ENCODE results near the gene LRRC36.

Gene LRRC36, protein sequence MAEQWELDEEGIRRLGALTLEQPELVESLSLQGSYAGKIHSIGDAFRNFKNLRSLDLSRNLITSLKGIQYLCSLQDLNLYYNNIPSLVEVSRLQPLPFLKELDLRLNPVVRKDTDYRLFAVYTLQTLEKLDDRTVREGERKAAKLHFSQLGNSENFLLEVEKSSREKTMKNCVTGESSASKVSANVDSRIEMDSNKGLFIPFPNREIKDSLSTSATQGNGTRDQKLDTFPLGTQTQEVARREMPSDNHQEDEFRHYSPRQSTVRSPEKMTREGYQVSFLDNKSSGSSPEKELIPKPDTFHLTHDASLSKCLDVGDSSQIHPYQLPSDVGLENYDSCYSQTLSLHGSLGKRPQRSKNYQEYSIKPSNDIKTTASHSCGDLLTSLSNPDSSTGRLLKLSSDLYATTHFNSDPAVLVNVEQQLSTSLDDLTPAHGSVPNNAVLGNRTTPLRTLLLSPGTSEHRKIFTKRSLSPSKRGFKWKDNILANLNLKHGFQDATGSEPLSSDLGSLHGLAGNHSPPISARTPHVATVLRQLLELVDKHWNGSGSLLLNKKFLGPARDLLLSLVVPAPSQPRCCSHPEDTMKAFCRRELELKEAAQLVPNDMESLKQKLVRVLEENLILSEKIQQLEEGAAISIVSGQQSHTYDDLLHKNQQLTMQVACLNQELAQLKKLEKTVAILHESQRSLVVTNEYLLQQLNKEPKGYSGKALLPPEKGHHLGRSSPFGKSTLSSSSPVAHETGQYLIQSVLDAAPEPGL

DNA sequence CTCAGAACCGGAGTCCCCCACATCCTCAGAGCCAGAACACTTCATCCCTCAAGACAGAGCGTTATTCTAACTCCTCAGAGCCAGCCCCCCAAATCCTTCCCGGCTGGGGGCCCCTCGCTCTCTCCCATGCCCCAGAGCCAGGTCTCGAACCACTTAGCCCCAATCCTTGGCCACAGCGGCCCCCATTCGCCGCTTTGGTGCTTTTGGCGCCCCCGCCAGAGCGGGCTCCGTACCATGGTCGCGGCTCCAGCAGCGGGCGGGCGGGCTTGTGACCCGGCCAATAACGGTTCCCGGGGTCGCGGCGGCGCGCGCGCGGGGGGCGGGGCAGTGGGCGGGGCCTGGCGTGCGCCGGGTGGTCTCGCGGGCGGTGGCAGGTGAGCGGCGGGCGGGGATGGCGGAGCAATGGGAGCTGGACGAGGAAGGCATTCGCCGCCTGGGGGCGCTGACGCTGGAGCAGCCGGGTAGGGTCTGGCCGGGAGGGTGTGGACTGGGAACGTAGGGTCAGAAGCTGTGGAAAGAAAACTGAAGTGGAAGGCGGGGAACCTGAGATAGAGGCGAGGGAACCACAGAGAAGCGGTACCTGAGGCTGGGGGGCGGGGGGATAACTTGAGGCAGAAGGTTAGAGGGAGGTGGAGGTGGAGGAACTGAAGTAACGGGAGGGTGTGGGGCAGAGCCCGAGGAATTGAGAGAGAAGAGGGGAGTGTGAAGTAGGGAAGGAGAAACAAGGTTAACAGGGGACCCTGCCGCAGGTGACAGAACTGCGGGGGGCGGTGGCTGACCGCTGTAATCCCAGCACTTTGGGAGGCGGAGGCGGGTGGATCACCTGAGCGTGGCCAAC, at the start of gene LRRC36, which contains the start of gene KCTD19:
TSS of gene LRRC36 (plus strand) at position 344 of the 838 bp plus-strand sequence. CDS start at position 392, 48 bp downstream.
TSS of gene KCTD19 (minus strand) at position 270 of the 838 bp plus-strand sequence. CDS start at position 236, 34 bp downstream.
- 0 out of 3 replicates have a peak, but pooled peaks have one; percentile 39 for ATAC-seq (ENCODE audit: low read depth)
- no peak for DNase-seq (ENCODE audit: low spot score)

DNA sequence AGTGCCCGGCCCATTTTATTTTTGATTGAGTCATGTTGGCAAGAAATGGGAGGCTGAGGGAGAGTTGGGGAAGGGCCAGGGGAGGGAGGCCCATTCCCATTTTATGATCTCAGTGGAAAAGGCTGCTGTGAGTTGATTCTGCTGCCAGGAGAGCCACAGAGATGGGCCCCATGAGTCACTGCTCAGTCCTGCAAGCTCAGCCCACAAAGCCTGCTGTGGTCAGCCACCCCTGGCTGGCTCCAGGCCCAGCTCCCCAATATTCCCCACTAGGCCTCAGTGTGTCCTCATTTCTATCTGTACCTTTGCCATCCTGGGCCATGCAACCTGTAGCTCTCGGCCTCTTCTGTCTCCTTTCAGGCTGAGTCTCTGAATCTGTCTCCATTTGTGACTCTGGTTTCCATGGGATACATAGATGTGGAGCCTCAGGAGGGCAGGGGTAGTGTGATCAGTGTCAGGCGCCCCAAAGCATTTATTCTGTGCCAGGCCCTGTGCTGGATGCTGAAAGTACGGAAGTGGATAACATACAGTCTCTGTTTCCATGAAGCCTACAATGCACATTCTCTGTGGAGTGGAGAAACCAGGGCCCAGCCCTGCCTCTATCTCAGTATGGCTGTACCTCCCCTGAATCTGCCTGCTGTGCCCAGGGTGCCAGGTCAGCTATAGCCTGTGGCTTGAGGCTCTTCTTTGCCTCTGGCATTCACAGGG, 49.2 kb upstream of the LRRC36 start:
- H3K27ac ChIP-seq (ENCODE audit: poor library complexity, severe bottlenecking): peak overlapping the region; percentile 95
- peak overlapping the region; percentile 80 for H3K4me3 ChIP-seq (ENCODE audit: severe bottlenecking)
- ATAC-seq (ENCODE audit: low read depth): peak; percentile 78
- no peaks in the 10 kb centered on the region for H3K27me3 ChIP-seq (ENCODE audit: insufficient read depth, poor library complexity, severe bottlenecking)
- DNase-seq (ENCODE audit: low spot score): peak; percentile 94
- TF ChIP-seq, protein P1, sequence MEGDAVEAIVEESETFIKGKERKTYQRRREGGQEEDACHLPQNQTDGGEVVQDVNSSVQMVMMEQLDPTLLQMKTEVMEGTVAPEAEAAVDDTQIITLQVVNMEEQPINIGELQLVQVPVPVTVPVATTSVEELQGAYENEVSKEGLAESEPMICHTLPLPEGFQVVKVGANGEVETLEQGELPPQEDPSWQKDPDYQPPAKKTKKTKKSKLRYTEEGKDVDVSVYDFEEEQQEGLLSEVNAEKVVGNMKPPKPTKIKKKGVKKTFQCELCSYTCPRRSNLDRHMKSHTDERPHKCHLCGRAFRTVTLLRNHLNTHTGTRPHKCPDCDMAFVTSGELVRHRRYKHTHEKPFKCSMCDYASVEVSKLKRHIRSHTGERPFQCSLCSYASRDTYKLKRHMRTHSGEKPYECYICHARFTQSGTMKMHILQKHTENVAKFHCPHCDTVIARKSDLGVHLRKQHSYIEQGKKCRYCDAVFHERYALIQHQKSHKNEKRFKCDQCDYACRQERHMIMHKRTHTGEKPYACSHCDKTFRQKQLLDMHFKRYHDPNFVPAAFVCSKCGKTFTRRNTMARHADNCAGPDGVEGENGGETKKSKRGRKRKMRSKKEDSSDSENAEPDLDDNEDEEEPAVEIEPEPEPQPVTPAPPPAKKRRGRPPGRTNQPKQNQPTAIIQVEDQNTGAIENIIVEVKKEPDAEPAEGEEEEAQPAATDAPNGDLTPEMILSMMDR (IDR thresholded peaks at IDR 0.05; ENCODE audit: poor library complexity, severe bottlenecking): no peak
- H3K36me3 ChIP-seq (ENCODE audit: low read depth): peaks cover 39% of the 10 kb centered on the region
- peaks cover 21% of the 10 kb centered on the region for H3K4me1 ChIP-seq (ENCODE audit: insufficient read depth, poor library complexity, severe bottlenecking)
- no peaks in the 10 kb centered on the region for H3K9me3 ChIP-seq (ENCODE audit: severe bottlenecking)

More for the DNA sequence above, at the start of gene LRRC36, which contains the start of gene KCTD19:
- H3K27me3 ChIP-seq (ENCODE audit: insufficient read depth, poor library complexity, severe bottlenecking): no peaks in the 10 kb centered on the region
- H3K4me3 ChIP-seq (ENCODE audit: severe bottlenecking): peak within 1 kb of the TSS; percentile 23
- H3K36me3 ChIP-seq (ENCODE audit: low read depth): no peaks in the 10 kb centered on the region
- no peak within 1 kb of the TSS for H3K27ac ChIP-seq (ENCODE audit: poor library complexity, severe bottlenecking)
- TF ChIP-seq, protein P1 (IDR thresholded peaks at IDR 0.05; ENCODE audit: poor library complexity, severe bottlenecking): peak; percentile 37
- H3K9me3 ChIP-seq (ENCODE audit: severe bottlenecking): no peaks in the 10 kb centered on the region
- peaks cover 14% of the 10 kb centered on the region for H3K4me1 ChIP-seq (ENCODE audit: insufficient read depth, poor library complexity, severe bottlenecking)

DNA sequence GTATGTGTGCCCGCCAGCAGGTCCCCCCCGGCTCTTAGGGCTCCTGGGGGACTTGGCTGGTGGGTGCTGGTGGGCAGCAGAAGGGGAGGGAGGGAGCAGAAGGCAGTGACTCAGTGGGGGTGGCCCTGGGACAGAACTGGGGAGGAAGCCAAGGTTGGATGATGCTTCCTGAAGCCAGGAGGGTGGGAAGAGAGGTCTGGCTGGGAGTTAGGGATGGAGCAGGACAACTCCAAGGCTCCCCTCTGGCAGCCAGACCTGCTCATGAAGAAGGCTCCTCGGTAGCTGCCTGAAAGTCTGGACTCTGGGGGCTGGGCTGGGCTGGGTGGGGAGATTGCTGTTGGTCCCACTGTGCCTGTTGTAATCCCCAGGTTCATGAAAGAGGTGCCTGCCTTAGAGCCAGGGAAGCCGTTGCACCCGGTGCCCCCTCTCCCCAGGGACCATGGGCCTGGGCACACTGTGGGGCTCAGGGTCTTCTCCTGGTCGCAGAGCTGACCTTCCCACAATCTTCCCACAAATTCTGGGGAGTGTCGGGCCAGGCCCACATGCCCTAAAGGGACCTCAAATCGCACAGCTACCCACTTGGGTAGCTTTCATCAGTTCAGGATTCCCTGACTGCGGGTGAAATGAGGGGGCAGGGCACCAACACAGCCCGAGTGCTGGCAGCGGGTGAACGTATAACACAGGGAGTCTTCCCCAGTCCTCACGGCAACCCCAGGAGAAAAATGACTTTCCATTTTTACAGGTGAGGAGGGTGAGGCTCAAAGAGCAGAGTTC, 48.4 kb upstream of the LRRC36 start:
- DNase-seq (ENCODE audit: low spot score) (no peak), ATAC-seq (ENCODE audit: low read depth) (peak; percentile 40)
- TF ChIP-seq, protein P1 (IDR thresholded peaks at IDR 0.05; ENCODE audit: poor library complexity, severe bottlenecking): no peak
- Histone ChIP-seq H3K36me3 (ENCODE audit: low read depth) (peaks cover 46% of the 10 kb centered on the region), H3K9me3 (ENCODE audit: severe bottlenecking) (no peaks in the 10 kb centered on the region), H3K4me3 (ENCODE audit: severe bottlenecking) (peak overlapping the region; percentile 80), H3K27ac (ENCODE audit: poor library complexity, severe bottlenecking) (peak overlapping the region; percentile 95), H3K27me3 (ENCODE audit: insufficient read depth, poor library complexity, severe bottlenecking) (no peaks in the 10 kb centered on the region), H3K4me1 (ENCODE audit: insufficient read depth, poor library complexity, severe bottlenecking) (peaks cover 21% of the 10 kb centered on the region)

DNA sequence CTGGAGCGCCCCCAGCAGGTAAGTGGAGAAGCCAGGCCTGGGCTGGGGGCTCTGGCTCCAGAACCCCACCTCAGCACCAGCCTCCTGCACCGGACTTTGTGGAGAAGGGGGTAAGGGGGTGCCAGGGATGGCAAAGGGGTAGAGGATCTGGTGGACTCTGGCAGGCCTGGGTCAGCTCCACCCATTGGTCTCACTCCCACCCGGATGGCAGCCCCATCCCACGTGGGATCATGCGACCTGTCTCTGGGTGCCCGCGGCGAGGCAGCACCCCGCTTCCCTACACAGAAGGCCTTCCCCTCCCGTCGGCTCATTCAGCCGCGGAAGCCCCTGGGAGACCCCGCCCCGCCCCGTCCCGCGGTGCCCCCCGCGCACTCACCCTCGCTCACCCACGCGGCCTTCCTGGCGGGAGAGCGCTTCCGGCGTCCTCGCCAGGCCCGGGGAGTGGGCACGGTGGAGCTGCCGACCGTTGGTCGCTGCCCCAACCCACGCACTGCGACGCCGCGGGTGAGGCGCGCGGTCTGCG, 47.8 kb upstream of the LRRC36 start:
- TF ChIP-seq, protein P1 (IDR thresholded peaks at IDR 0.05; ENCODE audit: poor library complexity, severe bottlenecking): no peak
- Histone ChIP-seq H3K4me3 (ENCODE audit: severe bottlenecking) (peak overlapping the region; percentile 80), H3K9me3 (ENCODE audit: severe bottlenecking) (no peaks in the 10 kb centered on the region), H3K27me3 (ENCODE audit: insufficient read depth, poor library complexity, severe bottlenecking) (no peaks in the 10 kb centered on the region), H3K4me1 (ENCODE audit: insufficient read depth, poor library complexity, severe bottlenecking) (peaks cover 21% of the 10 kb centered on the region), H3K27ac (ENCODE audit: poor library complexity, severe bottlenecking) (peak overlapping the region; percentile 95), H3K36me3 (ENCODE audit: low read depth) (peaks cover 49% of the 10 kb centered on the region)
- DNase-seq (ENCODE audit: low spot score): no peak
- ATAC-seq (ENCODE audit: low read depth): peak; percentile 5; the same call in 2 of the 3 replicates

All from RWPE2 (cell line).